Inflammatory macrophage (primary cell): ENCODE data around the gene KRT3.
"Not testable (repeated sequence)": the region's sequence is repeated elsewhere in the genome, so short reads cannot be mapped to it uniquely, and the experiment has no call there.

Source experiments
- DNase-seq, 2 donors: peaks; one replicate each; pipeline ENCODE4 v3.0.0-alpha.2; 2020 to 2022

The KRT3 gene

DNA sequence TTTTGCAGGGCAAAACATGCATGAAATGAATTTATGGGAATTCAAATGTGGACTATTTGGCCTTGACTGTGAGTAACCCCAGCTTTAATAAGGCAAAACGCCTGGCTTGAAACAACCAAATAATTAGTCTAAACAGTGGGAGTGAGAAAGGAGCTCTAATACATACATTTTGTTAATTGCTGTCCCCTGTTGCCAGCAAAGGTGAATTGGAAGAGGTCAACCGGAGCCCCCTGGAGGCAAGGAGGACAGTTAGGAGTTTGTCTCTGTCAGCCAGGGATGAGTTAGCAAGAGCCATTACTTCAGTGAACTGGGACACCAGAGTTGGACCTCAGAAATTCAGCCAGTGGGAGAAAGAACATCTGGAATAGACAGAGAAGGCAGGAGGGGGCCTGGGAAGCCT, 36.2 kb downstream of the KRT3 start:
- no peak for DNase-seq

GRCh38 chr12:52759218-52759617, 36.7 kb downstream of the KRT3 start:
- peak; percentile 56 to 61 for DNase-seq

DNA sequence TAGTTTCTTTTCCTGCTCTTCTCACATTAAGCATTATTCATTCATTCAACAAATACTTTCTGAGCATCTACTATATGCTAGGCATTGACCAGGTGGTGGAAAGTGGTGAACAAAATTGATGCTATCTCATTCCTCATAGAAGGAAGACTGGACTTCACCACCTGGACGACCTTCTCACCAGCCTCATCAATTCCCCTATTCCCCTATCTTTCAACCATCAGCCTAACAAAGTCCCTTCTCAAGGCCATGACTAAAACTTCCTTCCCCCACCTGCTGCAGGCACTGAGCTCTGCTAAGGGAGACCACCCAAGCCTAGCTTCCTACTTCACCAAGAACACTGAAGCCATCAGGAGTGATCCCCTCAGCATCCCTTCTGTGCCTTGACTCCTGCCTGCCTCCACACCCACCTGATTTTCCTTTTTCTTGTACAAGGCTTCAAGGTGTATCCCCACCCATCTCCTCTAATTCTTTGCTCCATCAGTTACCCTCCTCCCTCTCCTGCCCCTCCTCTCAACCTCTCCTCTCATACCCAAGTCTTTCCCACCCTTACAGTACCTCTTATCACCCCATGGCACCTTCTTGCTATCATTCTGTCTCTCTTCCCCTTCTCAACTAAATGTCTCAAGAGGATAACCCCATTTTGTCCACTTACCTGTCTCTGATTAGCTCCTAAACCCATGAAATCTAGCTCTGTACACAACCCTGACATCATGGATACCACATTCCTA, 38.3 kb downstream of the KRT3 start:
- DNase-seq: no peak

- DNase-seq: no peak
Measured at GRCh38 chr12:52756281-52756960, 39.5 kb downstream of the KRT3 start.

- no peak for DNase-seq
Measured at GRCh38 chr12:52755533-52755932, 40.4 kb downstream of the KRT3 start.

DNA sequence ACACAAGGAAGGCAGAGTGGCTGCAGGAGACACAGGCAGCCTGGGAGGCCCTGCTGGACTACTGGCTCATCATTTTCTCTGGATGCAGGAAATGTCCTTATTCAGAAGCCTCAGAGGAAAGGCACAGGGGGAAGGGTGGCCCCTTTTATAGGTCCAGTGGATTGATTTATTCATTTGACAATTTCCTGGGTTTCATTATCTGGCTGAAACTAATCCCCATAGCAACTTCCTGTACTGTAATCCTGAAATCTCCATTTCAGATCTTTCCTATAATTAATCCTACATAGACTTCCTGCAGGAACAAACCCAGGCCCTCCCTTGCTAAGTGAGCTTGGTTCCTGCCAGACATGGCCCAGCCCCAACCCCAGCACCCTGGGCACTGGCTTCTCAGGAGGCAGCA, 41.8 kb downstream of the KRT3 start:
- DNase-seq: no peak

DNA sequence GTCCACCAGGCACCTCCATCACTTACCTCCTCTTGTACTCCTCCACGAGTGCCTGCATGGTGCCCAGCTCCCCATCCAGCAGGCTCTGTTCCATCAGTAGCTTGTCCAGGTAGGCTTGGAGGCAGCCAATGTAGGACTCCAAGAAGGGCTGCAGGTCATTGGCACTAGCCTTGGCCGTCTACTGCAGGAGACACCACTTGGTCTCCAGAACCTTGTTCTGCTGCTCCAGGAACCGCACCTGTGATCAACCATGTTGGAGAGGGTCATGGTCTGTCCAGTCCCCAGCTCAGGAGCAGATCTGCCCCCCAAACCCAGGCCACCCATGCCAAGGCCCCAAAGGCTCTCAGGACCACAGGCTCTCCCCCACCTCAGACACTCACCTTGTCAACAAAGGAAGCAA, 42.6 kb downstream of the KRT3 start:
- DNase-seq: no peak

GRCh38 chr12:52752516-52752915, 43.4 kb downstream of the KRT3 start:
- no peak for DNase-seq

DNA sequence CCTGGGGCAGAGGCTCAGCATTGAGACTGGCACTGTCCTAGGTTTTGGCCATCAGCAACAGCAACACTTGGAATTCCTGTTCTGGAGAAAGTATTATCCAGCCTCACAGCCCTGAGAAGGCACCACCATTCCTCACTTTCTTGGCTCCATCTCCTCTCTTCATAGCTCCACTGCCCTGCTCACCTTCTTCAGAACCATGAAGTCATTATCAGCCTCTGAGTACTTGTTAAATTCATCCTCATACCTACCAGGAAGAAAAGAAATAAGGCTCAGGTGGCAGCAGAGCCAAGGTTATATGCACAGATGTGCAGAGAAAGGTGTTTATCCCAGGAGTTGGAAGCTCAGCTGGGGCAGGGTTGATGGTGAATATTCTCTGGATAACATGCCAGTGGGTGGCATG, 44.1 kb downstream of the KRT3 start:
- no peak for DNase-seq

DNA sequence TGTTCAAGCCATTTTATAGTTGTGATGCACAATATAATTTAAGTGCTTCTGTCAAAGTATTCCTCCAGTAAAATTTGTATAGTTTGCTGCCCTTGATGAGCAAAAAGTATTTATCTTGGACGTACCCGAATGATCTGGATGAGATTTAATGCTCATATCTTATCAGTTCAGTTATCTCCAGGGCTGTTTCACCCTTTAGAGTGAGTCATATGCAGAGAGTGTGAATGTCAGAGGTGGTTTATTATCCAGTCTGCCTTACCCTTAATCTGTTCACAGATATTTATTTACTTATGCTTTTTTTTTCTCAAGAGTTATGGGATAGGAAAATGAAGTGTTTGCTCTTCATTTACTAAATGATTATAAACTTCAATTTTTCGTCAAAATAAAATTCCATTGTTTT, 45.4 kb downstream of the KRT3 start:
- DNase-seq: not testable (repeated sequence)

DNA sequence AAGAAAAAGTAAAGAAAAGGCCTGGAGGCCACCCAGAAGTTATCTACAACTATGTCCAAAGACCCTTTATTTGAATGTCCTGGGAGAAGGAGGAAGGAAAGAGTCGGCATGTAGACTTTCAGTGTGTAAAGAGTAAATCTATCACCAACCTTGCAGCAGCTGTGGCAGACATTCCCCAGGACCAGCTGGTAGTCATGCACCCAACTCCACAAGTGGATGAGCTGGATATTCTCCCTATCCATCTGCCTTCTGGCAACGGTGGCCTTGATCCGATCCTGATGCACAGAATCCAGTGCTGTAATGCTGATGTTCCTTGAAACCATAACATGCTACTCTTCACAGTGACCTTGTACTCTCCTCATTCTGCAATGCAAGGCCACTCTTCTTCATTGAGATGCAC, 46.1 kb downstream of the KRT3 start:
- DNase-seq: no peak

DNA sequence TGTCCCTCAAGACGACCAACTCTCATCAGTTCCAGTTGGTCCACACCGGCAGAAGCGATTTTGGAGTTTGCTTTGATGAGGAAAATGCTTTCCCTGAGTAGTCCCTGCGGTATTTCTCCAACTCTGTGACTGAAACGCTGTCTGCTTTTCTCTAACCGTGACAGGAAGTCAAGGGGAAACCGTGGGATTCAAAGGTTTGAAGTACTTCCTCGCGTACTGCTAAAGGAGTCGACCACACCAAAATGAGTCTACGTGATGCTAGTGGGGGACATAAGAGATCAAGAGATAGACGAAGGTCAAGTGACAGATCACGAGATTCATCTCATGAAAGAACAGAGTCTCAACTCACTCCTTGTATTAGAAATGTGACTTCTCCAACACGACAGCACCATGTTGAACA, 47.3 kb downstream of the KRT3 start:
- no peak for DNase-seq

- no peak for DNase-seq
Measured at GRCh38 chr12:52745554-52745953, 50.4 kb downstream of the KRT3 start.

- no peak for DNase-seq
Measured at GRCh38 chr12:52744493-52745156, 51.3 kb downstream of the KRT3 start.

- DNase-seq: no peak
Measured at GRCh38 chr12:52742822-52743457, 53.0 kb downstream of the KRT3 start.

DNA sequence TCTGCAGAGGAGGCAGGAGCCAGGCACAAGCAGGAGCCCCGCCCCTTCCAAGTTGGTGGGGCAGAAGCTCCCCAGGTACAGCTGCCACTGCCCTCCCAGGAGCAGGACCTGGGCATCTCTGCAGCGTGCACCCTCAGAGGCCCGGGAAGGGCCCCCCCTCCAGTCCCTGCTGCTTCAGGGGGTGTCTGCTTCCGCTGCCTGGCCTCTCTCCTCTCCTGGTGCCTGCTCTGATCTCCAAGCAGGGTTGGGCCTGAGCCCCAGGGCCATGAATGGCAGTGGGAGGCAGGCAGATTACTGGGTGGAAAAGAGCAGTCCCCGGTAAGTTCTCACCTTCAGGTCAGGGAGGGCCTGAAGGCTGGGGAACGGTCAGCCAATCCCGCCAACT, 53.7 kb downstream of the KRT3 start:
- no peak for DNase-seq

GRCh38 chr12:52741375-52742195, 54.3 kb downstream of the KRT3 start:
- peak; percentile 15 to 49 for DNase-seq

DNA sequence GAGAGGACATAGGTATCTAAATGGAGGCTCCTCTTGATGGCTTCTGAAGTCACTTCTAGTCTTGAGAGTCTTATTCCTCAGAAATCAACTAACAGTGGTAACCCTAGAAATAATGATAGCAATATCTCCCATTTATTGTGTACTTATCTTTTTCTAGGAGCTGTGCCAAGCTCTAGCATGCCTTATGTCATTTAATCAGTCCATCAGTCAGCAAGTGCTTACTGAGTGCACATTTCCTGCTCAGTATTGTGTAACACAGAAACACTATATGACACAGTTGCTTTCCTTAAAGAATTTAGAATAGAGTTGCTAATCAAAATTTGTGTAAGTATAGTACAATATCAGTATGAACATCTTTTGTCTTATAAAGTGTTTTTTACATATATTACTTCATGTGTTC, 55.3 kb downstream of the KRT3 start:
- no peak for DNase-seq

DNA sequence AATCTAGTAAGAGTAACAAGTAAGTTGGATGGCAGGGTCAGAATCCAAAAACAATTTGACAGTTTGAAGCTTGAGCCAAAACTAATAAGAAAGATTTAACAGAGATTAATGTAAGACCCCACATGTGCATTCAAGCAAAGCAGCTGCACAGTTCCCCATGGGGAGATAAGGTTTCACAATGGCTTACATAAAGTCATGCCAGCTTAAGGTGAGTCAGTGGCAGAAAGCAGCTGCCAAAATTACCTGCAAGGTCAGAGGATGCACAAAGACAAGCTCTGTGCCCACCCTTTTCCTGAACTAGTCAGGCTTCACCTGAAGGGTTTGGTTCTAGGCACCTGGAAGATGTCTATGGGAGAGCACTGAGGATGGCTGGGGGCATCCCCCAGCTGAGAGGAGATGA, 56.0 kb downstream of the KRT3 start:
- no peak for DNase-seq
